Midbrain (tissue), 1 donor: ENCODE measurements around the gene CASZ1.

ENCODE experiments used
- DNase-seq: peaks from one replicate; lab custom pipeline; 2025; lab: John Stamatoyannopoulos, UW

Gene CASZ1

GRCh38 chr1:10796029-10796944 is at the start of gene CASZ1:
Gene CASZ1, minus strand, starts transcription at chr1:10796646. Its CDS starts 102,757 bp downstream, at chr1:10693889.
- DNase-seq, result peak; percentile 75

DNA sequence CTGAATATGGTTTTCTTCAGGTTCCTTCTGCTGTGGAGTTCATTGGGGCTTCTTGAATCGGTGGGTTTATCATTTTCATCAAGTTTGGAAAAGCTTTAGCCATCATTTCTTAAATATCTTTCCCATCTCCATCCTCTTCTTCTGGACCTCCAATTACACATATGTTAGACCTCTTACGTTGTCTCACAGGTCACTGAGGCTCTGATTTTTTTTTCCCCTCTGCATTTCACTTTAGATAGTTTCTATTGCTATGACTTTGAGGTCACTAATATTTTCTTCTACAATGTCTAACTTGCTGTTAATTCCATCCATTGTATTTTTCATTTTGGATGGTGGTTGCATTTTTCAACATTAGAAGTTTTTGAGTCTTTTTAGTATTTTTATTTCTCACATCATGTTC is 47.3 kb upstream of the CASZ1 start:
- DNase-seq, result no peak

DNA sequence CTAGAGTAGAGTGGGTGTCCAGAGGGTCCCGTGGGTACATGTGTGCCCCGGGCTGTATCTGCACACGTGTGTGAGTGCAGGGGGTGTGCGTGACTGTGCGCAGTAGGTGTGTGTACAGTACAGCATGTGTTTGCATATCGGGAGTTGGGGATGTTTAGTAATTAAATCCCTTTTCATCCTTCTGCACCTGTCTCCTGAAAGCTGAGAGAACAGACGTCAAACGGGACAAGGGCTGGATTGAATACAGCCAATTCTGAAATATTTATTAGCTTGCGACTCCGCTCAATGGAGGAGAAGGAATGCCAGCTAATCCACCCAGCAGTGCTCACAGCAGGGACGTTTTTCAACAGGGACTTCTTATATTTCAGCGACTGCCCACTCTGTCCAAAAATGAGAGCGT is 44.7 kb upstream of the CASZ1 start:
- no peak for DNase-seq

- no peak for DNase-seq
These were observed 42.8 kb upstream of the CASZ1 start for GRCh38 chr1:10839188-10839770.

- no peak for DNase-seq
These were observed 42.1 kb upstream of the CASZ1 start for GRCh38 chr1:10838541-10838940.

DNA sequence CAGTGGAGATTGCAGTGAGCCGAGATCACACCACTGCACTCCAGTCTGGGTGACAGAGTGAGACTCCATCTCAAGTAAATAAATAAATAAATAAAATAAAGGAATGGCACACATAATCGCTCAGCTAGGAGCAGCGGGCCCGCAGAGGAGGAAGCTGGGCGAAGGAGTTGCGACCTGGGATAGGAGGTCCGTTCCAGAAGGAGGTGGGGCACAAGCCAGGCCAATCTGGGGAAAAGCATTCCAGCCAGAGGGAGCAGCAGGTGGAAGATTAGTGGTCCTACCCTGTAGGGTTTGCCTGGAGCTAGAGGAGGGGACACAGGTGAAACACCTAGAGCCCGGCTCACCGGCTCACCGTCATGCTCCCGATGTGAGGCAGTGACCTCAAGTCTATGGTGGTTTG is 40.3 kb upstream of the CASZ1 start:
- DNase-seq, result no peak

DNA sequence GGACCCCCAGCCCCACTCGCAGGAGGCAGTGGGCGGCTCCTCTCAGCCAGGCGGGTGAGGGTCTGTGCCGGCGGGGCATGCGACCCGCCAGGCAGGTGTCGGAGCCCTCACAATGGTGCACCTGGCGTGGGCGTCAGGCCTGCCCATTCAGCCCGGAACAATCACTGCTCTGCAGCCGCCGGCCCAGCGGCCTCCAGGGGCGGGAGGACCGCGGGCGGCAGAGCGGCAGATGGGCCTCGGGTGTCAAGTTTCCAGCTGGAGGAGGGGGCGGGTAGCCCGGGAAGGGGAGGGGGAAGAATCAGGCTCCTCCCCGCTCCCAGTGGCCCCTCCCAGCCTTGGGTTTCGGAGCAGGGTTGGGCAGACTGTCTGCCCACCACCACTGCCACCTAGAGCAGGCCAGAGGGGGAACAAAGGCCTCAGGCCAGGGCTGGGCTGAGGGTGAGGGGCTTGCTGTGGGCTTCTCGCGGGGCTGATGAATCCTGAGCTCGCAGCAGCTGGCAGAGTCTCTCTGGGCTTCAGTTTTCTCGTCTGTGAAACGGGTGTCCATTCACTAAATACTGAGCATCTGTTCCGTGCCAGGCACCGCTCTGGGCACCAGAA is 39.5 kb upstream of the CASZ1 start:
- no peak for DNase-seq

DNA sequence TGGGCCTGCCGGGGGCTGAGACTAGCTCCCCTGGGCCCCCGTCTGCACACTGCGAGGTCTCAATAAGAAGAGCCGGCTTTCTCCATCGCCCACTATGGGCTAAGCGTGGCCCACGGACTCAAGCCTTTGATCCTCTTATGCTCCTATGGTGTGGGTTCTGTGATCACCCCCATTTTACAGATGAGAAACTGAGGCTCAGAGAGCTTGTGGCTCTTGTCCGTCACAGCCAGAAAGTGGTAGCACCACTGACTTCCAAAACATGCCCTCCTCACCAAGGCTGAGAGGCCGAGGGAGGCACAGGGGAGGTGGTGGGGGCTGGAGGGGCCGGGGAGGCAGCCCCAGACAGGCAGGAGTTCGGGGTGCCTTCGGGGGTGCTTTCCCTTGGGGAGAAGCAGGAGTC is 39.0 kb upstream of the CASZ1 start:
- no peak for DNase-seq

DNA sequence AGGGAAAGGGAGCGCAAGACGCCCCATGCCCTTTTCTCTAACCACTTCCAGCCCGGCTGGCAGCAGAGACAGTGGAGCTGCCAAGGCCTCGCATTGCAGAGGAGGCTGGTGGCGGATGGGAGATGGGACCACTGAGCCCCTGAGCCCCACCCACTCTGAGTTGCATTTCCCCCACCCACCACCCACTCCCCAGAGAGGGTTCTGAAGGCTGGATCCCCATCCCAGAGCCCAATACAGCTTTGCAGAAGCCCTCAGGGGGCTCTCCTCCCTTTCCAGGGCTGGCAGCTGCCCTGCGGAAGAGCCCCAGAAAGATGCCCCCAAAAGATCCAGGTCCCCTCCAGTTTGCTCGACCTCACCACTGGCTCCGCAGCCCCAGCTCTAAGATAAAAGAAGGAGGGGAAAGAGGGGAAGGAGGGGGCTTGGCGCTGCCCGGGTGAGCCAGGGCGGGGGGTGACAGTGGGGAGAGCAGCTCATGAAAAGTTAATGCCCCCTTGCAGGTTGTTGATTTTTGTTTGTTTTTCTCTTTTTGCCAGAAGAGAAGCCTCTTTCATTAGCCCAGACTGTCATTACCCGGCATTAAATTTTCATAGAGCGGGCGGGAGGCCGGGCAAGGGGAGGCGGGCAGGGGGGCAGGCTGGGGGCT is 38.4 kb upstream of the CASZ1 start:
- DNase-seq, result no peak

DNA sequence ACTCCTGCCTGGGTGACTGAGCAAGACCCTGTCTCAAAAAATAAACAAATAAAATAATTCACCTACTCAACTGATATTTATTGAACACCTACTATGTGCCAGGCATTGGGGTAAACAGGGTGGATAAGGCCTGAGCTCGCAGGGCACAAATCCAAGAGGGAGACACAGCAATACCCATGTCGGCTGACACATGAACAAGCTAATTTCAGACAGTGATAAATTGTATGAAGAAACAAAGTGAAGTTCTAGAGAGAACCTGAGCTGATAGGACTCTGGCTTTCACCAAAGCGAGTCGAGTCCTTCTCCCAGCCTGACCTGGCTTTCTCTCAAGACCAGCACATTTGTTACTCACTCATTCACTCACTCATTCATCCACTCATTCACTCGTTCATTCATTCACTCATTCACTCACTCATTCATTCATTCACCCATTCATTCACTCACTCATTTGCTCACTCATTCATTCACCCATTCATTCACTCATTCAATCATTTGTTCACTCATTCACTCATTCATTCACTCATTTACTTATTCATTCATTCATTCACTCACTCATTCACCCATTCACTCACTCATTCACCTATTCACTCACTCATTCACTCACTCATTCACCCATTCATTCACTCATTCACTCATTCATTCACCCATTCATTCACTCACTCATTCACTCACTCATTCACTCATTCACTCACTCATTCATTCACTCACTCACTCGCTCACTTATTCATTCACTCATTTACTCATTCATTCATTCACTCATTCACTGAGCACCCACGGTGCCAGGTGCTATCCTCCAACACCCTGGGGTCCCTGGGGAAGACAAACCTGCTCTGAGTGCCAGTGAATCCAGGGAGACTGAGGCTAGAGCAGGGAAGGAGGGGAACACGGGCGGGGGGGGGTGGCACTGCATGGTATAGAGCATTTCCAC is 37.4 kb upstream of the CASZ1 start:
- no peak for DNase-seq

DNA sequence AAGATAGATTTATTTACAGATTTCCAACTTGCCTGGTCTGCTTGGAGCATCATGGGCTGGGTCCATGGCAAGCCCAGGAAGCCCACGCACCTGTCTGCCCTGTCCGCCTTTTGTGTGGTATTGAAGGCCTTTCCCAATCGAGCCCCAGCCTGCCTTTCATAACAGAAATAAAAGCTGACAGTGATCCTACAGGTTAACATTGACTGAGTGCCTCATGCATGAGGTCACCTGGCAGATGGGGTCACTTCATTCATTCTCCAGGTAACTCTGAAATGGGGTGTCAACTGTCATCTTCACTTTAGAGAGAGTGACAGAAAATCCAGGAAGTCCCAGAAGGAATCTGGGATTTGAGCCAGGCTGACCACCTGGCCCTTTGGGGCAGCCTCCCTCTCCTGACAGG is 36.3 kb upstream of the CASZ1 start:
- no peak for DNase-seq

GRCh38 chr1:10830961-10831668 is 34.7 kb upstream of the CASZ1 start:
- DNase-seq, result no peak

DNA sequence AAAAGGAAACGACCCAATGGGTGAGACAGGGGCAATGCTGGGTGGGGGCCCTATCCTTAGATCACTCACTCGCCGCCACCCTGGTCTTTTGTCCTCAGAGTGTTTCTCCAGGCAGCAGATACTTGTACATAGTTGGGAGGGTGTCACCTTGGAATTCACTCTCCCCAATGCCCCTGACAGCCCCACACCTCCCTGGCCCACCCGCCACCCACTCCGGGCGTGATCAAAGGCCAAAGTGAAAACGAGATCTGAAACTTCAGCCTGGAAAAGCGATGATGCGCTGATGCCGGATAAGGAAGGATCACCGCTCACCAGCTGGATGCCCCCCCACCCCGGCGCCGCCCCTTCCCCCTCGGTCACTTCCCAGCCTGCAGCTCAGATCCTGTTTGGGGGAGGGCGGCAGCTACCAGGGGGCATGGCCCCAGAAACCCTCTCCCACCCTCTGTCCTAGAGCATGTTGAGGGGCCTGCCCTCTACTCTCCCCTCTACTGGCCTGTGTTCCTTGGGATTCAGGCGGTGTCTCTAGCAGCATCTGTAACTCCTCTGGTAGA is 33.6 kb upstream of the CASZ1 start:
- DNase-seq, result no peak

DNA sequence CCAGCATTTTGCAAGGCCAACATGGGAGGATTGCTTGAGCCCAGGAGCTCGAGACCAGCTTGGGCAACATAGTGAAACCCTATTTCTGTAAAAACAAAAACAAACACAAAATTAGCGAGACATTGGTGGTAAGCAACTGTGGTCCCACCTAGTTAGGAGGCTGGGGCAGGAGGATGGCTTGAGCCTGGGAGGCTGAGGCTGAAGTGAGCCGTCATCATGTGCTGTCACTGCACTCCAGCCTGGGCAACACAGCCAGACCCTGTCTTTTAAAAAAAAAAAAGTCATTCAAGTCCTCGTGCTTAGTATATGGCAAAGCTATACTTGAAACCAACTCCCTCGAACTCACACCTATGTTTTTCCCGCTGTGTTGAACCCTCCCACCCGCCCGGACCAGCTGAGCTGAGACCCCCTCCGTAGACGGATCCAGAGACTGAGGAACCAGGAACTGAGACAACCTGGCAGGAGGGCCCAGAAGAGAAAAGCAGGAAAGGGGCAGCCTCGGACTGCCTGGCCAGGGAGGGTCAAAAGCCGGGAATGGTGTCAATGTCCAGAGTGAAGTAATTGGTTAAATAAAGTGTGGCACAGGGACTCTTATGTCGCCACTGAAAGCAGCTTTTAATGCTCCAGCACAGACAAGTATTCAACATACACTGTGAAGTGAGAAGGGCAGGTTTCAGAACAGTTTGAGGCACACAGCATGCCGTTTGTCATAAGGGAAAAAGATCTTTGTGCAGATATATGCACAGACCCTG is 32.8 kb upstream of the CASZ1 start:
- DNase-seq, result no peak

- no peak for DNase-seq
These were observed 31.2 kb upstream of the CASZ1 start for GRCh38 chr1:10827377-10828333.

GRCh38 chr1:10825592-10825991 is 29.1 kb upstream of the CASZ1 start:
- DNase-seq, result no peak

- DNase-seq, result no peak
These were observed 28.5 kb upstream of the CASZ1 start for GRCh38 chr1:10824821-10825540.

- peak; percentile 4 for DNase-seq
These were observed 26.6 kb upstream of the CASZ1 start for GRCh38 chr1:10823000-10823401.
